ENCODE results near the gene DDX50. TPM values are rescaled to one million over a fixed set of nuclear protein-coding genes. Genes with fewer than 3 reads are reported as not detected.

The DDX50 gene
- total RNA-seq, 1 experiment from 2014 or later: 50.7 TPM

GRCh38 chr10:68879628-68880027, 21.5 kb upstream of the DDX50 start:
- Histone ChIP-seq H3K4ac (ENCODE audit: low read depth, low read length) (no peak overlapping the region), H4K5ac (ENCODE audit: insufficient read length, low read depth, low read length) (no peak overlapping the region), H4K91ac (ENCODE audit: insufficient read length, low read depth, low read length) (no peak overlapping the region), H3K4me2 (ENCODE audit: insufficient read depth, insufficient read length, low read length) (no peak overlapping the region), H3K79me1 (ENCODE audit: insufficient read depth, low read depth, low read length, poor library complexity, severe bottlenecking) (no peaks in the 10 kb centered on the region), H3K23ac (ENCODE audit: insufficient read length, low read depth, low read length) (no peak overlapping the region), H4K20me1 (ENCODE audit: control insufficient read depth, insufficient read depth, insufficient read length) (no peaks in the 10 kb centered on the region), H3K27ac (ENCODE audit: insufficient read length, low read depth, low read length) (no peak overlapping the region), H3K9me3 (ENCODE audit: control insufficient read depth, low read depth, low read length) (no peaks in the 10 kb centered on the region), H2BK12ac (ENCODE audit: insufficient read length, low read depth, low read length) (no peak overlapping the region), H2BK5ac (ENCODE audit: insufficient read length, low read length) (no peak overlapping the region), H3K56ac (ENCODE audit: insufficient read length, low read depth, low read length) (no peak overlapping the region), H4K8ac (replicated peaks; ENCODE audit: insufficient read length, low read depth, low read length) (no peak overlapping the region), H2BK15ac (ENCODE audit: low read depth, low read length) (no peak overlapping the region), H3K4me1 (ENCODE audit: insufficient read depth, low read length) (peaks cover 10% of the 10 kb centered on the region; the same call in 1 of the 2 replicates), H2AK5ac (ENCODE audit: insufficient read length, low read length) (no peak overlapping the region), H3K18ac (ENCODE audit: insufficient read length, low read depth, low read length) (no peak overlapping the region), H2BK20ac (ENCODE audit: low read depth, low read length, poor library complexity, severe bottlenecking) (no peak overlapping the region), H3K23me2 (ENCODE audit: insufficient read length, low read depth, low read length, poor library complexity, severe bottlenecking) (no peaks in the 10 kb centered on the region), H2AFZ (ENCODE audit: low read length) (no peak overlapping the region), H3K14ac (ENCODE audit: insufficient read depth, low read length) (no peak overlapping the region), H3K9ac (ENCODE audit: extremely low read depth, insufficient read length, low read length) (no peak overlapping the region), H3K79me2 (ENCODE audit: insufficient read depth, low read length) (no peaks in the 10 kb centered on the region), H3K27me3 (ENCODE audit: insufficient read depth, low read length) (no peaks in the 10 kb centered on the region), H2BK120ac (ENCODE audit: low read depth, low read length, poor library complexity, severe bottlenecking) (no peak overlapping the region), H3T11ph (ENCODE audit: low read length) (no peak overlapping the region)
- Mint-ChIP-seq H3K9me3 (no peaks in the 10 kb centered on the region; a peak in 1 of 5 replicates), H3K27ac (no peak overlapping the region), H3K27me3 (ENCODE audit: low read depth) (no peaks in the 10 kb centered on the region), H3K4me1 (peaks cover 40 to 47% of the 10 kb centered on the region in 2 experiments), H3K36me3 (ENCODE audit: insufficient read depth in 1 of 3, low read depth in 3 of 3) (peaks cover 0 to 4% (median 0%) of the 10 kb centered on the region in 3 experiments; a peak in 1 of 7 replicates), H3K4me3 (no peak overlapping the region; a peak in 1 of 5 replicates)
- no peak for TF ChIP-seq CTCF (conservative IDR thresholded peaks at IDR 0.05)
- WGBS (ENCODE audit: extremely low coverage, insufficient read length, low lambda C conversion rate): no CpG with 5 or more reads among the region's 2 CpGs
- DNase-seq: no peak

All from H9 (cell line).